Caco-2 (cell line): ENCODE data around the gene SLC35G3. TPM values are rescaled to one million over a fixed set of nuclear protein-coding genes. Genes with fewer than 3 reads are reported as not detected.

ENCODE experiments used
- BruUV-seq: library from RNA; stranded (reverse); fragments of 400-500 nt; replicated peaks from 2 replicates; lab custom pipeline; 2021; lab: Mats Ljungman, UMichigan
- CTCF ChIA-PET: fragments of 300-600 bp; sonication (Branson Sonifier 250); formaldehyde crosslinking; loops from one replicate; lab custom pipeline; 2022; ENCODE audit warnings: antibody characterized with exemption; lab: Charles Lee
- POLR2A ChIA-PET: fragments of 300-600 bp; sonication (Branson Sonifier 250); formaldehyde crosslinking; loops from one replicate; lab custom pipeline; 2022; ENCODE audit warnings: antibody characterized with exemption; lab: Charles Lee
- DNase-seq, 2 experiments: peaks; one replicate each; pipeline versions ENCODE4 v3.0.0 to v3.0.0-alpha.2; 2020 to 2022
- H3K27me3 ChIP-seq: replicated peaks from 2 replicates; pipeline ENCODE4 v1.6.0; 2011; ENCODE audit warnings: low read length; ENCODE audit not compliant: control insufficient read depth, insufficient read depth
- H3K36me3 ChIP-seq: 2 replicates; pipeline ENCODE4 v1.5.1; 2011; ENCODE audit warnings: low read length; ENCODE audit not compliant: control insufficient read depth, insufficient read depth
- H3K4me1 ChIP-seq: fragments of 250-450 bp; sonication (Bioruptor Pico); 2 replicates; pipeline ENCODE4 v1.5.1; 2020; ENCODE audit warnings: mild to moderate bottlenecking
- H3K4me3 ChIP-seq: 2 replicates; pipeline ENCODE4 v1.5.1; 2011; ENCODE audit warnings: low read depth, mild to moderate bottlenecking, control low read depth, low read length
- H3K9me3 ChIP-seq: fragments of 250-450 bp; sonication (Bioruptor Pico); 2 replicates; pipeline ENCODE4 v1.5.1; 2020; ENCODE audit warnings: mild to moderate bottlenecking, moderate library complexity
- H3K27ac Mint-ChIP-seq: one replicate; pipeline ENCODE4 v1.8.0; 2022; ENCODE audit warnings: mixed read lengths; ENCODE audit not compliant: unreplicated experiment
- H3K27me3 Mint-ChIP-seq: one replicate; pipeline ENCODE4 v1.8.0; 2022; ENCODE audit warnings: mixed read lengths; ENCODE audit not compliant: insufficient read depth, unreplicated experiment
- H3K36me3 Mint-ChIP-seq: one replicate; pipeline ENCODE4 v1.8.0; 2022; ENCODE audit warnings: mild to moderate bottlenecking, mixed read lengths; ENCODE audit not compliant: insufficient read depth, unreplicated experiment
- H3K4me1 Mint-ChIP-seq: one replicate; pipeline ENCODE4 v1.8.0; 2022; ENCODE audit warnings: low read depth, mixed read lengths; ENCODE audit not compliant: unreplicated experiment
- H3K4me3 Mint-ChIP-seq: one replicate; pipeline ENCODE4 v1.8.0; 2022; ENCODE audit warnings: mild to moderate bottlenecking, moderate library complexity, mixed read lengths; ENCODE audit not compliant: unreplicated experiment
- H3K9me3 Mint-ChIP-seq: one replicate; pipeline ENCODE4 v1.8.0; 2022; ENCODE audit warnings: mixed read lengths; ENCODE audit not compliant: unreplicated experiment
- intact Hi-C: fragments of 100-400 bp; cut with micrococcal nuclease; formaldehyde crosslinking; loops from one replicate; pipeline ENCODE4 v1.10.0; 2022; ENCODE audit not compliant: unreplicated experiment
- total RNA-seq: library from RNA; stranded (reverse); gene quantifications from 2 replicates; pipeline ENCODE4 v1.2.3, GENCODE V29; 2022
- TF ChIP-seq, protein P1 (sequence below), 2 experiments: fragments of 200-600 bp in 1 of 2; IDR thresholded peaks; 1 replicate in 1 of 2; 2 replicates in 1 of 2; pipeline versions ENCODE4 v1.5.1 to v1.8.0; 2011 to 2022; ENCODE audit warnings: antibody characterized with exemption in 1 of 2, control low read depth in 1 of 2, inconsistent platforms in 1 of 2, low read depth in 1 of 2, low read length in 1 of 2, mild to moderate bottlenecking in 1 of 2, moderate library complexity in 1 of 2; ENCODE audit not compliant: insufficient read depth in 1 of 2, severe bottlenecking in 1 of 2, unreplicated experiment in 1 of 2

SLC35G3 gene
- total RNA-seq, 1 experiment from 2014 or later = not detected

DNA sequence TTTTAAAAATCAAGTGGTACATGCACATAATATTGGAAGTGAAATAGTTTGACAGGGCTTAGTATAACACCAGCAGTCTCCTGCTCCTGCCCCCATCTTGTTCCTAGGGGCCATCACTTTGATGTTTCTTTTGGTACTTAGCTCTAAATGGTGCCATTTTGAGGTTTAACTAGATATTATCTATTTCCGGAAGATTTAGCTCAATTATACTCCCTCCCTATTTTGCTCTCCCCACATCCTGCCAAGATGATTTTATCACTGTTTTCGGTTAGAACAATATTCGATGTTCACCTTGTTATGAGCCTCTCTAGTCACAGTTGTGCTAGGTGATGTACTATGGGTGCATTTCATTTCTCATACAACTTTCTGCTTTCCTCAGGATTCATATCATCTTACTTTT, 20.0 kb upstream of the SLC35G3 start:
- Mint-ChIP-seq H3K27ac (no peak overlapping the region), H3K9me3 (no peaks in the 10 kb centered on the region)
- POLR2A ChIA-PET = no interaction called here

DNA sequence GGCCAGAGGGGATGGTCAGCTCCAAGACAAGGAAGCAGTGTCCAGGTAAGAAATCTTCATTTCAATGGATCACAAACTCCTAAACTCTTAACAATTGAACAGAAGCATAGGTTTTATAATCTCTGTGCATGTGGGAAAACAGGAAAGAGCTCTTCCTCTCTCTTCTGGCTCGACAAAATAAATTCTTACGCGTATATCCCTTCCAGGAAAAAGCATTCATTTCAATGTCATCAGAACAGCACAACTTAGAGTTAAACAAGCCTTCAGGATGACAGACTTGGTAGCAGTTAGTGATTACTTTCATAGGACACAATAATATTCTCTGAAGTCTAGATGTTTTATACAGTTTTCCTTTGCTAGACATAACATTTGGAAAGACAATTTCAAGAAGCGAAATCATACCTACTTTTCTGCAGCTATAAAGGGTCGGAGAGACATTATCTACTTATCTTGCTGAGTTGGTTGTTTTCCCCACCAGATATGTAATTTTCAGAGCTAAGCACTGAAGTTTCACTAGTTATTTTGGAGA, 19.3 kb upstream of the SLC35G3 start:
- H3K9me3 Mint-ChIP-seq = no peaks in the 10 kb centered on the region
- no peak for DNase-seq
- H3K27me3 ChIP-seq = no peaks in the 10 kb centered on the region; the same call in none of the 2 replicates
- intact Hi-C loops = no loop called here
- ChIA-PET POLR2A (no interaction called here), CTCF (no interaction called here)
- H3K4me1 Mint-ChIP-seq = no peaks in the 10 kb centered on the region
- H3K4me3 Mint-ChIP-seq = no peak overlapping the region
- H3K9me3 ChIP-seq = no peaks in the 10 kb centered on the region
- no peaks in the 10 kb centered on the region for H3K36me3 Mint-ChIP-seq
- no TSS peak for BruUV-seq
- H3K27me3 Mint-ChIP-seq = peaks cover 21% of the 10 kb centered on the region
- TF ChIP-seq, protein P1, sequence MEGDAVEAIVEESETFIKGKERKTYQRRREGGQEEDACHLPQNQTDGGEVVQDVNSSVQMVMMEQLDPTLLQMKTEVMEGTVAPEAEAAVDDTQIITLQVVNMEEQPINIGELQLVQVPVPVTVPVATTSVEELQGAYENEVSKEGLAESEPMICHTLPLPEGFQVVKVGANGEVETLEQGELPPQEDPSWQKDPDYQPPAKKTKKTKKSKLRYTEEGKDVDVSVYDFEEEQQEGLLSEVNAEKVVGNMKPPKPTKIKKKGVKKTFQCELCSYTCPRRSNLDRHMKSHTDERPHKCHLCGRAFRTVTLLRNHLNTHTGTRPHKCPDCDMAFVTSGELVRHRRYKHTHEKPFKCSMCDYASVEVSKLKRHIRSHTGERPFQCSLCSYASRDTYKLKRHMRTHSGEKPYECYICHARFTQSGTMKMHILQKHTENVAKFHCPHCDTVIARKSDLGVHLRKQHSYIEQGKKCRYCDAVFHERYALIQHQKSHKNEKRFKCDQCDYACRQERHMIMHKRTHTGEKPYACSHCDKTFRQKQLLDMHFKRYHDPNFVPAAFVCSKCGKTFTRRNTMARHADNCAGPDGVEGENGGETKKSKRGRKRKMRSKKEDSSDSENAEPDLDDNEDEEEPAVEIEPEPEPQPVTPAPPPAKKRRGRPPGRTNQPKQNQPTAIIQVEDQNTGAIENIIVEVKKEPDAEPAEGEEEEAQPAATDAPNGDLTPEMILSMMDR (IDR thresholded peaks at IDR 0.05; ENCODE audit: insufficient read depth in 1 of 2, low read depth in 1 of 2, low read length in 1 of 2, severe bottlenecking in 1 of 2, unreplicated experiment in 1 of 2) = no peak
- no peaks in the 10 kb centered on the region for H3K4me1 ChIP-seq
- no peak overlapping the region for H3K27ac Mint-ChIP-seq
- H3K36me3 ChIP-seq = no peaks in the 10 kb centered on the region
- no peak overlapping the region for H3K4me3 ChIP-seq

More for the DNA sequence above, 20.0 kb upstream of the SLC35G3 start:
- H3K27me3 ChIP-seq = no peaks in the 10 kb centered on the region; the same call in none of the 2 replicates
- CTCF ChIA-PET = no interaction called here
- peaks cover 21% of the 10 kb centered on the region for H3K27me3 Mint-ChIP-seq
- intact Hi-C loops = no loop called here
- TF ChIP-seq, protein P1 (IDR thresholded peaks at IDR 0.05; ENCODE audit: insufficient read depth in 1 of 2, low read depth in 1 of 2, low read length in 1 of 2, severe bottlenecking in 1 of 2, unreplicated experiment in 1 of 2) = no peak
- no peaks in the 10 kb centered on the region for H3K36me3 ChIP-seq
- H3K9me3 ChIP-seq = no peaks in the 10 kb centered on the region
- no peaks in the 10 kb centered on the region for H3K4me1 Mint-ChIP-seq
- H3K4me3 Mint-ChIP-seq = no peak overlapping the region
- no peaks in the 10 kb centered on the region for H3K4me1 ChIP-seq
- no peak for DNase-seq
- H3K36me3 Mint-ChIP-seq = no peaks in the 10 kb centered on the region
- no peak overlapping the region for H3K4me3 ChIP-seq
- BruUV-seq = no TSS peak

DNA sequence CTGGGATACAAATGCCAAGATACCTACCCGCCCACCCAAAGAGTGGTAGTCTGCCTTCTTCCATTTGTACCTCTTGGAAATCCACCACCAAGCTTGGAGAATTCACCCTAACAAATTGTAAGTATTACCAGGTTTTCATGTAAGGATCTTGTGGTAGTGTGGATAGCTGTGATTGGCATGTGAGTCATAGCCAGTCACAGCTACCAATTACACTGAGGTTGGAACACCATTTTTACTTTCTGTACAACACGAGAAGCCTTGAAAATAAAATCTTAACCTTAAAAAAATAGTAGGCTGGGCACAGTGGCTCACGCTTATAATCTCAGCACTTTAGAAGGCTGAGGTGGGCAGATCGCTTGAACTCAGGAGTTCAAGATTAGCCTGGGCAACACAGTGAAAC, 18.5 kb upstream of the SLC35G3 start:
- no peak overlapping the region for H3K4me3 ChIP-seq
- CTCF ChIA-PET = no interaction called here
- BruUV-seq = no TSS peak
- H3K27me3 ChIP-seq = no peaks in the 10 kb centered on the region; the same call in none of the 2 replicates
- no peaks in the 10 kb centered on the region; the same call in 1 of the 2 replicates for H3K9me3 ChIP-seq
- no peaks in the 10 kb centered on the region for H3K4me1 Mint-ChIP-seq
- H3K36me3 ChIP-seq = no peaks in the 10 kb centered on the region
- DNase-seq = no peak
- peaks cover 21% of the 10 kb centered on the region for H3K27me3 Mint-ChIP-seq
- no peak overlapping the region for H3K27ac Mint-ChIP-seq
- no peak overlapping the region for H3K4me3 Mint-ChIP-seq
- H3K4me1 ChIP-seq = no peaks in the 10 kb centered on the region
- intact Hi-C loops = no loop called here
- no peaks in the 10 kb centered on the region for H3K9me3 Mint-ChIP-seq
- H3K36me3 Mint-ChIP-seq = no peaks in the 10 kb centered on the region
- POLR2A ChIA-PET = no interaction called here
- TF ChIP-seq, protein P1 (IDR thresholded peaks at IDR 0.05; ENCODE audit: insufficient read depth in 1 of 2, low read depth in 1 of 2, low read length in 1 of 2, severe bottlenecking in 1 of 2, unreplicated experiment in 1 of 2) = no peak
